NCI-H82 treated with DMSO at 0.1 percent for 48 hours (cell line): ENCODE measurements around the gene OXTR.

Experiments used
- DNase-seq: peaks from one replicate; lab custom pipeline; 2025; ENCODE audit not compliant: unreplicated experiment; lab: John Stamatoyannopoulos, UW

Gene OXTR

DNA sequence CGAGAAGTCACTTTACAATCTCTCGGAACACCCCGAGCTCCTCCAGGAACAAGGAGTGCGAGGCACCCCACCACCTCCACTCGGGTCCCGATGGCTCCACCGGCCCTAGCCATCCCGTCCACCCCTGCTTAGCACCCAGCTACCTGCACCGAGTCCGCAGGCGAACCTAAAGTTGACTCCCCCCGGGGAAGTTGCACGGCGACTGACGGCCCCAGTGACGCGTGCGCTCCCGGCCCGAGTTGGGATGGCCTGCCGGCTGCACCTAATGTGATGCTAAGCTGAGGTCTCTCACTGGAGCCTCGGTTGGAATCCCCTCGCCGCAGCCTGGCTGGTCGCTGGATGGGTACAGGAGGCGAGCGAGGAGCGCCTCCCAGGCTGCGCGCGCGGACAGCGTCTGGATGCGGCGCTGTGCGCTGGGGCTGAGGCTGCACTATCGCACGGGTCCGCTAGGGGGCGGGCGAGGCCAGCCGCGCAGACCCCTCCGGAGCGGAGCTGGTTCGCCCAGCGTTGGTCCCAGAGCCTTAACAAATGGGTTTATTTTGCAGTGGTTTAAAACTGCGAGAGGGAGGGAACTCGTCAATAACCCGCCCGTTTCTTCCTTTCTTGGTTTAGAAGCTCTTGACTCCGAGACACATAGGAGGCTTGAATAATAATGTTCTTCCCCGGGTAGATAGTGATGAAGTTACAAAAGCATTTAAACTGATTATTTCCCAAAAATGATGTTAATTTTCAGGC is at the start of gene OXTR:
TSS of gene OXTR (minus strand) at position 526 of the 735 bp plus-strand sequence. CDS start 1,426 bp downstream, outside the sequence.
- no peak for DNase-seq

DNA sequence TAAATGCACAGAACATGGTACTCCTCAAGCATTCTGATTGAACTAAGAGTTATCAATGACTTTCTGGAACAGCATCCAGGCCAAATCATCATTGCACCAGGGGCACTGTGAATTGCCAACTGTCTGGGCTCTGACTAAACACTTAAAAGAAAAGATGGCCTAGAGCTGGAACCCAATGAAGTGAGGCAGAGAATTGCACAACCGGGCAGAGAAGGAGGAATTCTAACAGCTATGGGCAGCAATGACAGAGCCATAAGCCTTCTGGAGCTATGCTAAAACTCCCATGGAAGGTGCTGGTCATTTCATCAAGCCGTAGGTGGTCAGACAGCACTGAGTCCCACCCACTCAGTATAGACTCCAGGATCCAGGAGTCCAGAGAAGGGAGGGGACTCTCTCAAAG is 48.1 kb upstream of the OXTR start:
- DNase-seq: no peak

DNA sequence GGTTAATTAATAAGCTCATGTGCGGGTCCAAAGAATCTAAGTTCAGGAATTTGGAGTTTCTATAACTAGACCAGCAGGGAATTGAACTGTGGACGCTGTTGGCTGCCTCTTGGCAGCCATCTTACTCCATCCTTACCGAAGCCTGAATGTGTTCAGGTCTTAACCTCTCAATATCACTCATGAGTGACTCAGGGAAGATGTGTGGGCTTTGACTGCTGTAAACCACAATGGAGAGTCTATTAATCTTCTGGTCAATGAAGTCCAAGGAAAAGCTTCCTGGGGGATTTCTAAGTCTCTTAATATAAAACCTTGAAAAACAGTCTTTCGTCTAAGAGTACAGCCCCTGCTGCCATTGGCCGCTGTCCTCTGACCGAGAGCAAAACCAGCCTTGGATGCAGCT is 46.7 kb upstream of the OXTR start:
- no peak for DNase-seq

DNA sequence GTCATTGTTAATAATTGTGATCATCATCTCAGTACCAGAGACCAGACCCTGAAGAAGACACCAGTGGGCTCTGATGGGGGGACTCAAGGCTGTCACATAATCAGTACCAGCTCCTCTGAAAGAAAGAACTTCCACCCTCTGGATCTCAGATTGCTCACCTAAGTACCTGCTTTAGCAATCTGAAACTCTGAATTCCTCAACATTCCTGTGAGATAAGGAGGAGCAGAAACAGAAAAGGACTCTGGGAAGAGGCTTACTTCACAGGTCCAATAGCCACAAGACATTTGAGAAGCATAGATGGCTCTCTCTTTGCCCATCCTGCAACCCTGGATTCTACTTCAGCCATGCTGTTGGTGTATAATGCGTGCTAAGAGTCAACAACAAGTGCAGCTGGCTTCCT is 44.0 kb upstream of the OXTR start:
- no peak for DNase-seq

DNA sequence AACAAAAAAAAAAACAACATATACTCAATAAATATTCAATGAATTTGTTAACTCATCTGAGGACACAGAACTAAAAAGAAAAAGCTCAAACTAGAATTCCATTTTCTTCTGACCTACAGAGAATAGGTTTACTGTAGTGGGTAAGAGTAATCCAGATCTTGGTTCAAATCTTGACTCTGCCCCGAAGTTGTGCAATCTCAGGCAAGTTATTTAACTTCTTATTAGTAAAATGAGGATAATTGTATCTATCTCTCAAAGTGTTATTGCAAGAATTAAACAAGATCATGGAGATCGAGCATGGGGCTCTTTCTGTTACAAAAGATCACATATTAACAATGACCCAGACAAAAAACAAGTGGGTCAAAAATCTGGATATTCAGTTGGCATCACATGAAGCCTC is 41.1 kb upstream of the OXTR start:
- DNase-seq: no peak

DNA sequence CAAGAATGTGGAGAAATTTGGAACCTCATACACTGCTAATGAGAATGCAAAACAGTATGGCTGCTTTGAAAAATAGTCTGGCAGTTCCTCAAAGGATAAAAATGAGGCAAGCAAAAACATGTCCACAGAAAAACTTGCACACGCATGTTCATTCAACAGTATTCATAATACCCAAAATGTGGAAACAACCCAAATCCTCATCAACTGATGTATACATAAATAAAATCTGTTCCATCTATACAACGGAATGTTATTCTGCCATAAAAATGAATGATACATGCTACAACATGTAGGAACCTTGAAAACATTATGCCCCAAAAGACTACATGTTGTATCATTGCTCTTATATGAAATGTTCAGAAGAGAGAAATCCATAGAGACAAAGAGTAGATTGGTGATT is 36.4 kb upstream of the OXTR start:
- DNase-seq: no peak

DNA sequence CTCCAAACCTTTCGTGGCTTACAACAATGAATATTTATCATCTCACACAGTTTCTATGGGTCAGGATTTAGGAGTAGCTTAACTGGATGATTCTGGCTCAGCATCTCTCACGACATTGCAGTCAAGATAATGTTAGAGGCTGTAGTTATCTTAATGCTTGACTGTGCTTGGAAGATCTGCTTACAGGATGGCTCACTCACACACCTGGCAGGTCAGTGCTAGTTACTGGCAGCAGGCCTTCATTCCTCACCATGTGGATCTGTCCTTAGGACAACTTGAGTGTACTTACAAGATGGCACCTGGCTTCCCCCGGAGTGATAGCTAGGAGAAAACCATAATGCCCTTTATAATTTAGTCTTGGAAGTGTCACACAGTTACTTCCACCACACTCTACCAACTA is 32.8 kb upstream of the OXTR start:
- DNase-seq: no peak

DNA sequence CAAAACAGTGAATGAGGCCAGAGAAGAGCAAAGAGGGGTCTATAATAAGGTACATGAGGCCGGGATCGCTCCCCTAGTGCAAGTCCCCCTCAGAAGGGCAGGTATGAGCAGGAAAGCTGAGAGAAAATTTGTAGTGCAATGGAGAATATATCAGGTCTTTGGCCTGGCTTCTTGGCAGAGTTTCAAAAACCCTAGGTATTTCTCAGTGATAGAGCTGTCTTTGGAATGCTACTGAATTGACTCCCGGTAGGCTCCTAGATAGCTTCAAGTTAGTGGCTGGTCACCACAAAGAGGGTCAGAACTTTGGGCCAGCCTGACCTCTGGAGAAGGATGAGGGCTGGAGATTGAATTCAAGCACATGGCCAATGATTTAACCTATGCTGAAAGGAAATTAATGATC is 30.6 kb upstream of the OXTR start:
- no peak for DNase-seq

DNA sequence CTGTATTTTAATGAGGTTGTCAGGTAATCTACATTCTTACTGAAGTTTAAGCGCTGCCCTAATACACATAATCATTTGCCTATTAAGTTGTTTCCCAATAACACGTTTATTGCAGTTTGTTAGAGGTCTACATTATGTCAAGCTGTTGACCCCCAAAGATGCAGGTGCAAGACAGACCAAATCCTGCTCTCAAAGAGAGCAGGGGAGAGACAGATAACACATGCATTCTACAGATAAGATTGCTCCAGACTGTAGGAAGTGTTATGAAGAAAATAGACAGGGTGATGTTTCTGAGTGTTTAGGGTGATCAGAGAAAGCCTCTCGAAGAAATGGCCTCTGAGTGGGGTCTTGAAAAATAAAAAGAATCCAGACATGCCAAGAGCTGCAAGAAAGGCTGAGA is 24.8 kb upstream of the OXTR start:
- no peak for DNase-seq

DNA sequence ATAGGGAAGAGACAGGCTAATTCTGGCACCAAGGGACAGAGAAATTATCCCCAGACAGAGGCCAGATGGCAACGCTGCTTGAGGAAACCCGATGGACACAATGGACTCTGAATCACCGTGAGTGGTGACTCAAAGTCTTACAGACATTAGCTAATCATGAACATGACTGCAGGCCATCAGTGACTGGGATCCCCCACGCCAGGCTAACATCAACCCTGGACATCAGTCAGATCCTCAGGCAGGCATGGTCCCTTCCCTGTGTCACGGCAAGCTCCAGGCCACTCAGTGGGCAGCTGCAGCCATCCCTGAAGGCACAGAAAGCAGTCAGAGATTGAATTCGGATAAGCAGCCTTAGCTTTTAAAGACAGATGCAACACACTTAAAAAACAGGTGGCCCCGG is 23.8 kb upstream of the OXTR start:
- no peak for DNase-seq

DNA sequence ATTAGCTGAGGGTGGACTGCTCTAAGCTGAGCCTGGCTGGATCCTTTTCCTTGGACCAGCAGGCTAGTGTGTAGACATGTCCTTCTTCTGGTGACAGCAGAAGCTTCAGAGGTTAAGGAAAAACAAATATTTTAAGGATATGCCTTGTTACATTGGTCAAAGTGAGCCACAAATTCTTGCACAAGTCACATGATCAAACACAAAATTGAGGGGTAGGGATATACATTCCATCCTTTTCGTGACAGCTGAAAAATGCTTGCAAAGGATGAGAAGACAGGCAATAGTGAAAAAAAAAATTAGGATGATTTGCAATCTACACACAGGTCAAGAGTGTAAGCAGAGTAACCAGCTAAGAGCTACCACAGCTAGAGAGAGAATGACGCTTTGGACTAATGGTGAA is 21.1 kb upstream of the OXTR start:
- DNase-seq: no peak

DNA sequence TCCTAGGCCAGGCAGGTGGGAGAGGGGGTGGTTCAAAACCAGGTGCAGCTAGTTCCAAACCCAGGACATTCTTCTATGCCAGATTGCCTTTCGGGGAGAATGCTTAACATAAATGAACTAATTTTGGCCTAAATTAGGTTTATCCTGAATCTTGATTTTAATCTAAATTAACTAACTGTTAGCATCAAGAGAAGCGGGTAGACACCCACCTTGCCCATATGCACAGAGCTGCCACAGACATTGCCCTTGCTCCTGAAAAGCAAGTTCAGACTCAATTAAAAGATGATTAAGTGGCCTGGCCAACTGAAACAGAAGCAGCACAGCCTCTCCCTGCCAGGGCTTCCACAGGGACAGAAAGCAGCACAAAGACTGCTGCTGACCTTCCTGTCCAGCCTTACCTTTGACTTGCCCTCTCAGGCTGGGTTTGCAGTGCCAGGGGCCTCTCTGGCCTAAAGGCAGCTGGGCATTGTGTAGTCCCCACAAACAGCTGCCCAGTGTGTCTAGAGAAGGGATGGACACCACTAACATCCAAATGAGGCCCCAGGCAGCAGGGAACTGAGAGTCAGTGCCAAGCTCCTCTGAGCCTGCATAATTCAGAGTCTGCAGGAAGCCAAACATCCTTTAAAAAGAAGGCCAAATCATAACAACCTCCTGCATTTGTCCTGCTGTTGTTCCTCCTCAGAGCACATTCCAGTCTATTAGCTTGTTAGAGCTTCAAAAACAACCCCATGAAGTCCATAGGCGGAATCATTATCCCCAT is 15.4 kb upstream of the OXTR start:
- DNase-seq: no peak

DNA sequence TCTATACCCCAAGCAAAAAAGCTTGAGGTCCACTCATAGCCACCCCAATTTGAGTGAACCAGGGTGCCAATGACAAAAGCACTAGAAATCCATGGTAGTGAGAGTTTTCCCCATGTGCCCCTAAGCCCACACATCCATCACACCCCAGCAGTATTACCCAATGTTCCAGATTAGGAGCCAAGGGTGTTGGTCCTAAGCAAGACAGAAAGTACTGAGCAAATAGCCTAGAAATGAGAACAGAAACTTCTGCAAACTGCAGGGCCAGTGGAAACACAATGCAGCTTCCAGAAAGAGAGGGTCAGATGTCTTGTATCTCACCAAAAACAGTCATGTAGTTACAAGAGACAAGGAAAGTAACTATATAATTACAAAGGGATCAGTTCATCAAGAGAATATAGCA is 10.9 kb upstream of the OXTR start:
- DNase-seq: no peak

DNA sequence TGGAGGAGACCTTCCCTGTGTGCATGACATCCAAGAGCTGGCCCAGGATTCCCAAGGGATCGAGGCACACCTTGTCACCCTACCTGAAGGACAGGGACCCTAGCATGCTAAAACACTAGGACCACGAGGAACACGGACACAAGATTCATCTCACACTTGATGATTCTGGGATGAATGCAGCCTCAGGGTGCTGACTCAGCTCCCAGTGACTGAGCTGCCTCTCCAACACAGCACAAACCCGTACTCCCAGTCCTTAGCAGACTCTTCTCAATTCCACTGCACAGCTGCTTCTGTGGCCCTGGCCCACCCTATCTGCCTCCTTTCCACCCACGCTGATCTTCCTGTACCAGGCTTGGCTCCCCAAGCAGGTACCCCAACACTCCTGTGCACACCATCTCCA is 9.1 kb upstream of the OXTR start:
- no peak for DNase-seq

DNA sequence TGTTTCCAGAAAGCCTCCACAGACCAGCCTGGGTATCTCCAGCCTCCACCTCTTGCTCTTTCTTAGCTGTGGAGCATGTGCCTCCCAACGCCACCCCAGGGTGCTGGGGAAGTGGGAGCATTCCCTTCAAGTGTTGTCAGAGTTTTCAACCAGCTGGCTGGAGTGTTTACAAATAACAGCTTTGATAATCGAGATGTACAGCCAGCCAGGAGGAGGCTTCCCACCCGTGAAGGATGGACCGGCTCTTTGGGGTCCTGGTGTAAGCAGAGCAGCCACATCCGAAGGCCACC is 8.5 kb upstream of the OXTR start:
- DNase-seq: no peak

DNA sequence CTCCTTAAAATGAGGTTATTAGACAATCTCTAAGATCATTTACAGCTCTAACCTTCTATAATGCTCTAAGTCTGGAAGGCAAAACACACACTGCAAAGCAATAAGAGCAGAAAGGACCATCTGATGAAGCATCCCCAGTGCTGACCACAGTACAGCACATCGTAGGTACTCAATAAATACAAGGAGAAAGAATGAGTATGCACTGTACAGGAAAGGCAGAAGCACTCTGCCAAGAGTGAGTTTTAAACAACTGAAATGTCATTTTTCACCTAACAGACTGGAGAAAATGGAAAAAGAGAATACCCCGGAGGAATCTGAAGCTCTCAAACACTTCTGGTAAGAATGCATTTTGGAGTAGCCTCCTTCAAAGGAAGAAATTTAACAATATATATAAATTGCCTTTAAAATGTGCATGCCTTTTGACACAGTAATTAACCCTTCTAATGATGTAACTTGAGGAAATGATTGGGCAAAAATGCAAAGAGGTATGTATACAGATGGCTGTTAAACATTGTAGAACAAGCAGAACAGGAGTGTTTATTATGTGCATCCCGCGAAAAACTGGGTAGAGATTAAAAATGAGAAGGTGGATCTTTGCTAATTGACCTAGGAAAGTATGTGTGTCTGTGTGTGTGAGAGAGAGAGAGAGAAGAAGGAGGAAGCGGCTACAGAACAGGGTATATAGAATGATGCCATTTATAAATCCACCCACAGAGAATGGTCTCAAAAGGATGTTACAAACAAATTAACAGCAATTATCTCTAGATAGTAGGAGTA is 8.0 kb upstream of the OXTR start:
- DNase-seq: no peak

DNA sequence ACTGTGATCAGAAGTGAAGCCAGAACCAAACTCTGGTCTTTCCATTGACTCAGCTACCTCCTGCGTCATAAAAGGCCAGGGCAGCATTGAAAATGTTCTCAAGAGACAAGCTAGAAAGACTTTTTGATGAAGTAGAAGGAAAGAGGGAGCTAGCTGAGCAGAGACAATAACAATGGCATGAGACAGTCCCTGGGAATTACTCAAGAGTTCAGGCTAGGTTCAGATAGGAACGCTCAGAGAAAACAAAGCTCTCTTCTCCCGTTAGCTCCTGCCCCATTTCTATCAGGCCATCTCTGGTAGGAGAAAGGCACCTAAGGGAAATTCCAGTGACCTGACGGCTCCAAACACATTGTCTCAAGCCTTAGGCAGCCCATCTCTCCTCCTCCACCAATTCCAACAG is 7.0 kb upstream of the OXTR start:
- no peak for DNase-seq

DNA sequence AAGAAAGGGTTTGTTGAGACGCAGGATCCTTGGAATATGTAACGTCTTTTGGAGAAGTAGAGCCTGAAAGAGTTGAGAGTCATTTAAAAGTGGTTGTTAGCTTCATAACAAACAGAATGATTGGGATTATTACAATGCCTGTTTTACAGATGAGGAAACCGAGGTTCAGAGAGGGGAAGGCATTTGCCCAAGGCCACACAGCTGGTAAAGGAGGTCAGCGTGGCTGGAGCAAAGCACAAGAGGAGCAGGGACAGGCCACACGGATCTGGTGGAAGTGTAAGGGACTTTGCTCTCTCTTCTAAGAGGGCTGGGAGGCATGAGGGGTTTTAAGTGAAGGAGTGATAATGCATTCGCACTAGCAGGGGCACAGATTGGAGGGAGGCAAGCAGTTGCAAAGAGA is 6.2 kb upstream of the OXTR start:
- no peak for DNase-seq

DNA sequence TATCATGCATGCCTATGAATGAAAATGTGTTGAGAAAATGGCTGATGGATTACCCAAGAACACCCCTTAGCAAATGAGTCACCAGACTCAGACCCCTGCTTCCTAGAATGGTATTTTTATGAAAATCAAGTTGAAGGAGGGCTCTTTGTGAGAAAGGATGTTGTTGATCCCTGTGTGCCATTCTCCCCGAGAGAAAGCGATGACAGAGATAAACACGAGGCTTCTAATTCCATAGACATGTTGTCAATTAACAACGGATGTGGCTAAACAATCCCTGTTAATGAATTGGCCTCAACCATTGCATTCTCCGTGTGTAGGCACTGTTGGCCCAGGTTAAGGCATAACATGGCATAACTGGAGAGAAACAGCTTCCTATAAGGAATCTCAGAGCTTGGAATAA is 5.8 kb upstream of the OXTR start:
- DNase-seq: no peak

DNA sequence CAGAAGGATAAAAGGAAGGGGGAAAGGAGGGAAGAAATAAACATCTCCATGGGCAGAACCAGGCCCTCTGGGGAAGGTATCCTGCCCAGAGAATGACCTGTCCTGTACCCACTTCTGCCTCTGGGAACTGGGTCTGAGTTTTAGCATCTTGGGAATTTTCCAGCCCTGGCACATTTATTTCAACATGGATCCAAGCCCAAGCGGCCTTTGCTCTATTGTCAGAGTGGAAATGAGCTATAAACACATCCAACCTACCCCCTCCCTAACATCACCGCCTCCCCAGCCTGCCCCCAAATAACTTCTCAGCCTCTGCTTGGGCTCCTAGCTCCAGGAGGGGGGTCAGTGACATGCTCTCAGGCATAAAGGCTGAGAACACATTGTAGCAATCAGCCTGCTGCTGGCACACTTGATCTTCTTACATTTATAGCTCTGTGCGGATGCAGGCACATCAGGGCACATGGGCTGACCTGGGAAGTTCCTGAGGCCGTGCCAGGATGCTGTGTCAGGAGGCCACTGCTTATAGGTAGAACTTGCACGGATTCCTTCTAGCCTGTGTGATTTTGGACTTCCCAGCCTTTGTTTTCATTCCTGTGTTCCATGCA is 4.6 kb upstream of the OXTR start:
- DNase-seq: no peak

DNA sequence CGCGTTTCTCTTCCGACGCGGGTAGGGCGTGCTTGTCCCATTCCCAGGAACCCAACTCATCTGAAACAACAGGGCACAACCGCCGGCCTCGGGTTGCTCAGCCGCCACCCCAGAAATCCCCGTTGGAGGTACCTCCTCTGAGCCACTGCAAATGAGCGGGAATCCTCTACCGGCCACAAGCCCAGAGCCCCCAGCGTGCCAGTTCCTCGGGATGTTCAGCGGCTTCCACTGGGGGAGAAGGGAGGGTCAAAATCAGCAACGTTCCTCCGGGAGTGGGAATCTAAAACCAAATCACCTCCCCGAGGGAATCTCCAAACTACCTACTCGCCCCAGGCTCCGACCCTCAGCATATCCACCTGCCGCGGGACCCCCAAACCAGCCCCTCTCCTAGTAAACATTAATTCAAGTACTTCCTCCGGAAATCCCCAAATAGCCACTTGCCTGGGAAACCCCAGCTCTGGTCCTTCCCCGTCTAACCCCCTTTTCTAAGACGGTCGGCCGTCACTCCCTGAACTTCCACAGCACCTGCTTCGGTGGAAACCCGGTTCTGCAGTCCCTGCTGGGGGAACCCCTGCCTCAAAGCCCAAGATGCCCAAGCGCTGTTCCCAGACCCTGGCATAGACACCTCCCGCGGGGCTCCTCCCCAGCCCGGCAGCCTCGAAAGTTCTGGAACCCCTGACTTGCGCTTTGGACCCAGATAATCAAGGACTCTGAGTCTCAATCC is 887 bp downstream of the OXTR start:
- DNase-seq: no peak
